CD4-positive, CD25-positive, alpha-beta regulatory T cell (primary cell): ENCODE measurements around the gene TECPR2. TPM values are rescaled to one million over a fixed set of nuclear protein-coding genes. Genes with fewer than 3 reads are reported as not detected.
"Not testable (repeated sequence)": the region's sequence is repeated elsewhere in the genome, so short reads cannot be mapped to it uniquely, and the experiment has no call there.

Experiments
- ATAC-seq, 2 donors: fragments of 150-1000 bp; cut with Tn5 transposase; one replicate each; pipeline ENCODE4 v1.10.0; 2021; ENCODE audit warnings: low read depth in 2 of 2, moderate number of reproducible peaks in 2 of 2, moderate library complexity in 1 of 2
- DNase-seq, 3 donors: peaks; one replicate each; pipeline versions ENCODE4 v3.0.0 to v3.0.0-alpha.2; 2012 to 2022; ENCODE audit warnings: mixed read lengths in 1 of 3
- H3K27ac ChIP-seq: one replicate; pipeline ENCODE4 v1.7.0; 2013; ENCODE audit warnings: mild to moderate bottlenecking, low read length; ENCODE audit not compliant: insufficient read depth, poor library complexity, severe bottlenecking
- H3K27me3 ChIP-seq: one replicate; pipeline ENCODE4 v1.7.0; 2013; ENCODE audit warnings: low read length; ENCODE audit not compliant: control insufficient read depth, insufficient read depth
- H3K36me3 ChIP-seq: one replicate; pipeline ENCODE4 v1.7.0; 2013; ENCODE audit warnings: mild to moderate bottlenecking, low read length, moderate library complexity; ENCODE audit not compliant: control insufficient read depth, insufficient read depth
- H3K4me1 ChIP-seq: 2 replicates; pipeline ENCODE4 v1.7.0; 2013; ENCODE audit warnings: mild to moderate bottlenecking, low read length; ENCODE audit not compliant: insufficient read depth, control insufficient read depth, poor library complexity, severe bottlenecking
- H3K4me3 ChIP-seq: one replicate; pipeline ENCODE4 v1.7.0; 2013; ENCODE audit warnings: low read depth, mild to moderate bottlenecking, low read length, moderate library complexity
- H3K9me3 ChIP-seq, 2 experiments: 1 replicate in 1 of 2; 2 replicates in 1 of 2; pipeline ENCODE4 v1.7.0; 2013; ENCODE audit warnings: low read length in 2 of 2, mild to moderate bottlenecking in 1 of 2, moderate library complexity in 1 of 2; ENCODE audit not compliant: control insufficient read depth in 2 of 2
- H3K27ac Mint-ChIP-seq, 3 donors: one replicate each; pipeline ENCODE4 v1.8.0; 2020 to 2022; ENCODE audit warnings: mild to moderate bottlenecking in 3 of 3, mixed read lengths in 3 of 3, moderate library complexity in 2 of 3
- H3K27me3 Mint-ChIP-seq: one replicate; pipeline ENCODE4 v1.8.0; 2022; ENCODE audit warnings: mild to moderate bottlenecking, mixed read lengths
- H3K36me3 Mint-ChIP-seq: one replicate; pipeline ENCODE4 v1.8.0; 2020; ENCODE audit warnings: mixed read lengths
- H3K4me1 Mint-ChIP-seq, 4 donors: one replicate each; pipeline ENCODE4 v1.8.0; 2020 to 2022; ENCODE audit warnings: mixed read lengths in 4 of 4, mild to moderate bottlenecking in 1 of 4
- H3K4me3 Mint-ChIP-seq, 4 donors: one replicate each; pipeline ENCODE4 v1.8.0; 2020 to 2022; ENCODE audit warnings: mild to moderate bottlenecking in 4 of 4, mixed read lengths in 4 of 4, moderate library complexity in 3 of 4
- H3K9me3 Mint-ChIP-seq, 7 donors: one replicate each; pipeline ENCODE4 v1.8.0; 2020 to 2022; ENCODE audit warnings: mixed read lengths in 7 of 7, mild to moderate bottlenecking in 3 of 7, moderate library complexity in 2 of 7
- polyA plus RNA-seq, 4 donors: library from polyadenylated mRNA; unstranded; fragments of 300-500 nt; fragmentation: Illumina TruSeq; gene quantifications; one replicate each; pipeline ENCODE4 v1.2.3, GENCODE V29; 2021
- total RNA-seq: library from RNA; stranded (reverse); gene quantifications from one replicate; pipeline ENCODE4 v1.2.3, GENCODE V29; 2022

TECPR2 gene
- total and polyA plus RNA-seq, 5 donors from 2014 or later = 2.4 to 12.7 (median 2.9) TPM

GRCh38 chr14:102323102-102323501 lies 39.6 kb upstream of the TECPR2 start:
- Mint-ChIP-seq H3K27me3 (peaks cover 4% of the 10 kb centered on the region), H3K4me3 (peak overlapping the region in 3 of 4 donors; percentile 31 to 94 (median 66)), H3K36me3 (peaks cover 5% of the 10 kb centered on the region), H3K27ac (peak overlapping the region in 2 of 3 donors; percentile 73 to 79), H3K4me1 (peaks cover 1 to 43% (median 22%) of the 10 kb centered on the region in 4 donors), H3K9me3 (no peaks in the 10 kb centered on the region)
- no peaks in the 10 kb centered on the region for H3K9me3 ChIP-seq
- DNase-seq (peak in 2 of 3 donors; percentile 28 to 60), ATAC-seq (no peak)
- H3K27me3 ChIP-seq = no peaks in the 10 kb centered on the region
- peaks cover 3% of the 10 kb centered on the region for H3K36me3 ChIP-seq
- H3K27ac ChIP-seq = no peak overlapping the region
- peaks cover 19% of the 10 kb centered on the region for H3K4me1 ChIP-seq
- no peak overlapping the region for H3K4me3 ChIP-seq

GRCh38 chr14:102325791-102326345 lies 36.9 kb upstream of the TECPR2 start:
- Histone ChIP-seq H3K4me3 (no peak overlapping the region), H3K27me3 (no peaks in the 10 kb centered on the region), H3K4me1 (no peaks in the 10 kb centered on the region), H3K36me3 (peaks cover 3% of the 10 kb centered on the region), H3K27ac (no peak overlapping the region), H3K9me3 (no peaks in the 10 kb centered on the region)
- Mint-ChIP-seq H3K27ac (no peak overlapping the region), H3K27me3 (no peaks in the 10 kb centered on the region), H3K4me1 (peaks cover 0 to 23% (median 14%) of the 10 kb centered on the region in 4 donors), H3K36me3 (peaks cover 10% of the 10 kb centered on the region), H3K9me3 (no peaks in the 10 kb centered on the region), H3K4me3 (peak overlapping the region in 1 of 4 donors; percentile 21)
- no peak for DNase-seq
- no peak for ATAC-seq

- Histone ChIP-seq H3K27ac (no peak overlapping the region), H3K36me3 (peaks cover 3% of the 10 kb centered on the region), H3K9me3 (no peaks in the 10 kb centered on the region), H3K4me3 (no peak overlapping the region), H3K27me3 (no peaks in the 10 kb centered on the region), H3K4me1 (no peaks in the 10 kb centered on the region)
- peaks cover 10% of the 10 kb centered on the region for H3K36me3 Mint-ChIP-seq
- peak overlapping the region in 2 of 4 donors; percentile 21 to 33 for H3K4me3 Mint-ChIP-seq
- peaks cover 0 to 16% (median 8%) of the 10 kb centered on the region in 4 donors for H3K4me1 Mint-ChIP-seq
- ATAC-seq (no peak), DNase-seq (no peak)
- H3K27ac Mint-ChIP-seq = no peak overlapping the region
- H3K9me3 Mint-ChIP-seq = no peaks in the 10 kb centered on the region
- H3K27me3 Mint-ChIP-seq = no peaks in the 10 kb centered on the region
Observed at GRCh38 chr14:102326583-102326982, 36.2 kb upstream of the TECPR2 start.

GRCh38 chr14:102329381-102329780 lies 33.4 kb upstream of the TECPR2 start:
- peak overlapping the region in 1 of 3 donors; percentile 48 for H3K27ac Mint-ChIP-seq
- H3K4me3 Mint-ChIP-seq, ATAC-seq, H3K27me3 ChIP-seq, H3K4me1 ChIP-seq, H3K4me3 ChIP-seq, H3K27ac ChIP-seq, H3K9me3 ChIP-seq, H3K9me3 Mint-ChIP-seq, H3K4me1 Mint-ChIP-seq, H3K27me3 Mint-ChIP-seq, DNase-seq: not testable (repeated sequence)
- H3K36me3 Mint-ChIP-seq = peaks cover 19% of the 10 kb centered on the region
- peaks cover 16% of the 10 kb centered on the region for H3K36me3 ChIP-seq

- Mint-ChIP-seq H3K4me3 (no peak overlapping the region), H3K27me3 (no peaks in the 10 kb centered on the region), H3K27ac (no peak overlapping the region), H3K9me3 (no peaks in the 10 kb centered on the region), H3K36me3 (peaks cover 26% of the 10 kb centered on the region), H3K4me1 (peaks cover 0 to 7% (median 4%) of the 10 kb centered on the region in 4 donors)
- Histone ChIP-seq H3K4me1 (no peaks in the 10 kb centered on the region), H3K4me3 (no peak overlapping the region), H3K36me3 (peaks cover 20% of the 10 kb centered on the region), H3K9me3 (no peaks in the 10 kb centered on the region), H3K27ac (no peak overlapping the region), H3K27me3 (no peaks in the 10 kb centered on the region)
- DNase-seq (no peak), ATAC-seq (no peak)
Observed at GRCh38 chr14:102330806-102331205, 31.9 kb upstream of the TECPR2 start.

- Mint-ChIP-seq H3K36me3 (peaks cover 27% of the 10 kb centered on the region), H3K9me3 (no peaks in the 10 kb centered on the region), H3K4me3 (no peak overlapping the region), H3K27ac (peak overlapping the region in 1 of 3 donors; percentile 65), H3K27me3 (no peaks in the 10 kb centered on the region), H3K4me1 (peaks cover 0 to 10% (median 1%) of the 10 kb centered on the region in 4 donors)
- no peak for ATAC-seq
- Histone ChIP-seq H3K9me3 (no peaks in the 10 kb centered on the region), H3K27ac (no peak overlapping the region), H3K36me3 (peaks cover 29% of the 10 kb centered on the region), H3K4me3 (no peak overlapping the region), H3K4me1 (no peaks in the 10 kb centered on the region), H3K27me3 (no peaks in the 10 kb centered on the region)
- DNase-seq = no peak
Observed at GRCh38 chr14:102333390-102333789, 29.4 kb upstream of the TECPR2 start.

- no peaks in the 10 kb centered on the region for H3K27me3 Mint-ChIP-seq
- H3K27me3 ChIP-seq = no peaks in the 10 kb centered on the region
- H3K9me3 Mint-ChIP-seq = no peaks in the 10 kb centered on the region
- no peak overlapping the region for H3K4me3 ChIP-seq
- no peak overlapping the region for H3K4me3 Mint-ChIP-seq
- peak overlapping the region in 2 of 3 donors; percentile 14 to 65 for H3K27ac Mint-ChIP-seq
- H3K36me3 Mint-ChIP-seq = peaks cover 27% of the 10 kb centered on the region
- no peak for DNase-seq
- no peaks in the 10 kb centered on the region for H3K4me1 ChIP-seq
- peaks cover 0 to 6% (median 0%) of the 10 kb centered on the region in 4 donors for H3K4me1 Mint-ChIP-seq
- H3K9me3 ChIP-seq = no peaks in the 10 kb centered on the region
- peaks cover 35% of the 10 kb centered on the region for H3K36me3 ChIP-seq
- no peak for ATAC-seq
- H3K27ac ChIP-seq = no peak overlapping the region
Observed at GRCh38 chr14:102333795-102334705, 28.7 kb upstream of the TECPR2 start.
